Measurements from ENCODE around the gene SPATA2L.
A peak's percentile ranks its signal among the peaks of the same experiment; 100 is the strongest.

The SPATA2L gene

DNA sequence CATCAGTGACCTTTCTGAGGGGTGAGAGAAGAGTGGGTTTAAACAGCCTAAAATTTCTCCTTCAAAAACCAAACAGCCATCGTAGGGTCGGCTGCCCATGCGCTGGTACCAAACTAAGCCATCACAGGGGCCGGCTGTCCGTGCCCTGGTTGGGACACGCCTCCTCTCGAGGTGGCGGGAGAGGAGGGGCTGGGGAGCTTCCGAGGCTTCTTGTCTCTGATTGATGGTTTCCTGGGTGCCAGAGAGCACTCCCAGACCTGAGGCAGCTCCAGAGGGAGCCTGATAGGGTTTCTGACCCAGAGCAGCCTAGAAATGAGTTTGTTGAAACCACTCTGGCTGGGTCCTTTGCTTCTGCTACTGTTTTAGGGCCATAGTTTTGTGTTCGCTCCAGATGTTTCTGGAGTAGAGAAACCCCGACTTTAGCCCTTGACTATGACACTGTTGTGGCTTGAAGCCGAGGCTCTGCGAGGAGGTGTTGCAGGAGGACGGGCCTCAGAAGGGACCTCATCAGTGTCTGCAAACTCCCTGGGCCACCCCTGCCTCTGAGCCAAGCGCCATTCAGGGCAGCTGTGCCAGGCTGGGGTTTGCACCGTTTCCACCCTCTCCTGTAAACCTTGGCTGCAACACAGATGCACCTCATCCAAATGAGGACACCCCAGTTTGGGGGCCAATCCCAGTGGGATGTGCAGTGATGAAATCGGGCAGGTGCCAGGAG, 26.1 kb upstream of the SPATA2L start:
- DNase-seq (ENCODE audit: low read depth): no peak

DNA sequence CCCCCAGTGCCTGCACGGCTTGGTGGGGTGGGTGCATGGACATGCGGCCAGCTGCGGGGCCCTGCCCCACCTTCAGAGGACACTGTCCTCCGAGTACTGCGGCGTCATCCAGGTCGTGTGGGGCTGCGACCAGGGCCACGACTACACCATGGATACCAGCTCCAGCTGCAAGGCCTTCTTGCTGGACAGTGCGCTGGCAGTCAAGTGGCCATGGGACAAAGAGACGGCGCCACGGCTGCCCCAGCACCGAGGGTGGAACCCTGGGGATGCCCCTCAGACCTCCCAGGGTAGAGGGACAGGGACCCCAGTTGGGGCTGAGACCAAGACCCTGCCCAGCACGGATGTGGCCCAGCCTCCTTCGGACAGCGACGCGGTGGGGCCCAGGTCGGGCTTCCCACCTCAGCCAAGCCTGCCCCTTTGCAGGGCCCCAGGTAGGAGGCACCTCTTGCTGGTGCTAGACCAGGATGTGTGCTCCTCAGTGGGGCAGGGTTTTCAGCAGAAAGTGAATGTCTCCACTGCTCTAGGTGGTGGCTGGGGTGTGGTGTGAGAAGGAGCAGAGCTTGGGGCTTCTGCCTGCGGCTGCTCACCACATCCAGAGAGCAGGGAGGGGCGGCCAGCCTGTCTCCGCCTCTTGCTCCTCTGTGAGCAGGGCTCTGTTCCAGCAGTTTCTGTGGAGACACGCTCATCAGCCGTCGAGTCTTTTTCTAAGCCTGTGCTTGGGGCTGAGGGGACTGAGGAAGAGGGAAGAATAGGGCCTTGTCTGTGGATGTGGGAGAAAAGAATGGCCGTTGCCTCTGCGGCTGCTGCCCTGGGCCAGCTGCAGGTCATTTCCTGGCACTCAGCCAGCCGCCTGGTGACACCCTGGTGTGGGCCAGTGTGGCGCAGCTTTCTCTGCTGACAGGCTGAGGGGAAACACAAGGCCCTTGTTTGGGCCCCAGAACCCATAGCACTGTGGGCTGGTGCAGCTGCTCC, 22.1 kb upstream of the SPATA2L start:
- DNase-seq (ENCODE audit: low read depth): peak; percentile 40

DNA sequence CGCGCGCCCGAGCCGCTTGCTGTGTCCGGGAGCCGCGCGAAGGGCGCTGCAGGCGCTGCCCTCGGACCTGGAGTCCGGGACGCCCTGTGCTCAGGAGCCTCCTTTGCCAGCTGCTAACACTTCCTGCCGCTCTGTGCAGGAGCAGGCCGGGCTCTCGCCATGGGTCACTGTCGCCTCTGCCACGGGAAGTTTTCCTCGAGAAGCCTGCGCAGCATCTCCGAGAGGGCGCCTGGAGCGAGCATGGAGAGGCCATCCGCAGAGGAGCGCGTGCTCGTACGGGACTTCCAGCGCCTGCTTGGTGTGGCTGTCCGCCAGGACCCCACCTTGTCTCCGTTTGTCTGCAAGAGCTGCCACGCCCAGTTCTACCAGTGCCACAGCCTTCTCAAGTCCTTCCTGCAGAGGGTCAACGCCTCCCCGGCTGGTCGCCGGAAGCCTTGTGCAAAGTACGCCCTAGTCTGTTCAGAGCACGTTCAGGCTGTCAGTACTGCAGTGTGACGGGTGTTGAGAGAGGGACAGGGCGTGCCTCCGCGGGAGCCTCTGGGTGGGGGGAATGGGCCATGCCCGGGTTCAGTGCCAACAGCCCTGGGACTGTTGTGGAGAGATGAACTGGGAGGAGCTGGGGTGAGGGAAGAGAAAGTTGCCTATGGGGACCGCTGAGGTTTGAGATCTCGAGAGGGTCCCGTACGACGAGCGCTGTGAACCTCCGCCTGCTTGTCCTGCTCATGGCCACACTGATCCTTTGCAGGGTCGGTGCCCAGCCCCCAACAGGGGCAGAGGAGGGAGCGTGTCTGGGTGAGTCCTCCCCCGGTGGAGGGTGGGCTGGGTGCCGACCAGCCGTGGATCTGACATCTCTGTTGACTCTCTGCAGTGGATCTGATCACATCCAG, 21.1 kb upstream of the SPATA2L start:
- DNase-seq (ENCODE audit: low read depth): peak; percentile 21

DNA sequence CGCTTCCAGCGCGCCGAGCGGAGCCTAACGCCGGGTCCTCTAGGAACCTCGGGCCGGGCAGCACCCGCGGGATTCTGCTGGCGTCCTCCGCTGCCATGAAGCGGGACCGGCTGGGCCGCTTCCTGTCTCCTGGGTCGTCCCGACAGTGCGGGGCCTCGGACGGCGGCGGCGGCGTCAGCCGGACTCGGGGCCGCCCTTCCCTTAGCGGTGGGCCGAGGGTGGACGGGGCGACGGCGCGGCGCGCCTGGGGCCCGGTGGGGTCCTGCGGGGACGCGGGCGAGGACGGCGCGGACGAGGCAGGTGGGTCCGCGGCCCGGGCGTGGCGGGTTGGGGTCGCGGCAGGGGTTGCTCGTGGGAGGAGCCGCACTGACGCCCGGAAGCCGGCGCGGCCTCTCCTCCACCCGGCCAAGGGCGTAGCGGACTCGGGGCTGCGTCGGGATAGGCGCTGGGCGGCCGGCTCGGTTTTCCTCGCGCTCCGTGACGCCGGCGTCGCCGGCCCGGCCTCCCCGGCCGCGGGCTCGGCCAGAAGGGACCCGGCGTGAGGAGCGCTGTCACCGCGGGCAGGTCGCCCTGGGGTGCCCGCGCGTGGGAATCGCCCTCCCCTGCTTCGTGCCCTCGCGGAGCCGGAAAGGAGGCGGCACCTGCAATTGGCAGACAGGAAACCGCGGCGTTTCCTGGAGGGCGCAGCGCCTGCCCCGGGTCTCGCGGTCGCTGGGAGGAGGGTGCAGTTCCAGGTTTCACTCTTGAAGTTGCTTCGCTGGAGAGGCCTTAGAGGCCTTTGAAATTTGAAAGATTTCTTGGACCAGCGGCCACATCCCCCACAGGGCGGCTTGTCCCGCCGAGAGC, 20.3 kb upstream of the SPATA2L start:
- peak; percentile 85 for DNase-seq (ENCODE audit: low read depth)

DNA sequence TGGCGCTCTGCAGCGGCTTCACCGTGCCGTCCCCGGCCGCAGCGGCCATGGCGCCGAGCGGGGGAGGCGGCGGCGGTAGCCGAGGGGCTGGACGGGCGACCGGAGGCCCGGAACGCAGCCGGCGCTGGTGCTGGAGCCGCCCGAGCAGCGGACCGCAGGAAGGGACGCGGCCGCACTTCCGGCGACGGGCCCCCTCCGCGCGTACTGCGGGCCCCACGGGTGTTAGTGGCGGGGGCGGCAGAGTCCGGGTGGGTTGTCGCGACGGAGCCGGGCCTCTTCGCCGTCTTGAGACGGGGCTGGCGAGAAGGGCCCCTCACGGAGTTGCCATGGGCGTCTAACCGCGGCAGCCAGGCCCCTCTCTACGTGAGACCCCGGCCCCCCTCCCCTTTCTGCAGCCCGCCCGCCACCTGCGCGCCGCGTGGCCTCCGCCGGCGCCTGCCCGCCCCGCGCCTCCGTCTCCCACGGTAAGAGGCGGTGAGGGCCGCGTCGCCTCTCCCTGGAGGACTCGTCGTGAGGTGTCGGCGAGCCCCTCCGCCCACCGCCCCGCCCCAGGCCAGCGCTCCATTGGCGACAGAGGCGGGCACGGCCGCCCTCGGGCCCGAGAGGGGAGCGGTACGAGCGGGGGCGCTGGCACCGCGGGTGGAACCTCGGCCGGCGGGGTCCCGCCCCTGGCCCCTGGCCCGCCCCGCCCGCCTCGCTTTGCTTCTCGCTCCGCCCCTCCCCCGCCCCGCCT, 19.5 kb upstream of the SPATA2L start, which contains the start of the genes VPS9D1 and ZNF276:
TSS of gene VPS9D1 (minus strand) at position 86 of the 733 bp plus-strand sequence. CDS start at position 49, 37 bp downstream.
TSS of gene ZNF276 (plus strand) at position 725 of the 733 bp plus-strand sequence. CDS start 104 bp downstream, outside the sequence.
- peak; percentile 85 for DNase-seq (ENCODE audit: low read depth)

DNA sequence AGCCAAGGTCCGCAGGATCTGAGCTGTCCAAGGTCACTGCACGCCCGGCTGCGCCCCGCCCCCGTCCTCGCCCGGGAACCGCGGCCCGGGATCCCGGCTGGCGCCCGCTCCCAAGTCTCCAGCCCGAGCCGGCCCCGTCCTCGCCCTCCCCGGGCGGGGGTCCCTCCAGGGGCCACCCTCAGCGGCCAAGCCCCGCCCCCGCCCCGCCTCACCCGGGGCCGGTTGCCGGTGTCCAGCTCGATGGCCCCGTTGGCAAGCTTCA, 19.0 kb upstream of the SPATA2L start:
- DNase-seq (ENCODE audit: low read depth): no peak

DNA sequence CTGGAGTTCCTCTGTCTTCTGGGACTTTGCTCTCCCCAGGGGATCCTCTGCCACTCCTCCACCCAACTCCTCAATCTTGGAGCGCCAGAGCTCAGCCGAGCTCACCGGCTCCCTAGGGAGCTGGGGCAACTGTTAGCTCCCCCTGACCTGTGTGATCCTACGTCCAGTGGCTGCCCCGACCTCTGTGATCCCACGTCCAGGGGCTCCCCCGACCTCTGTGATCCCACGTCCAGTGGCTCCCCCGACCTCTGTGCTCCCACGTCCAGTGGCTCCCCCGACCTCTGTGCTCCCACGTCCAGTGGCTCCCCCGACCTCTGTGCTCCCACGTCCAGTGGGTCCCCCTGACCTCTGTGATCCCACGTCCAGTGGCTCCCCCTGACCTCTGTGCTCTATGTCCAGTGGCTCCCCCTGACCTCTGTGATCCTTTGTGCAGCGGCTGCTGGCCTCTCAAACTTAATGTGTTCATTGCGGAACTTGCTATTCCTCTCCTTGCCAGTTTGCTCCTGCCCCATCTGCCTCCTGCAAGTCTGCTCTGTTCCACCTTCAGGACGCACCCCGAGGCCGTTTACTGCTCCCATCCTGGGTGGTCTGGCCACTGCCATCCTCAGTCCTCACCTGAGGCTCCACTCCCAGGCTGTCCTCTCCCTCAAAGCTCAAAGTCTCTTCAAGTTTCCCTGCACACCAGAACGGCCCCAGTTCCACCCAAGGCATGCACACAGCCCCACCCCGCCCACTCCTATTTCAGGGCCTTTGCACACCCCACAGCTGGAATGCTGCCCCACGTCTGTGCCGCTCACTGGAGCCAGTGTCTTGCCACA, 16.4 kb upstream of the SPATA2L start:
- DNase-seq (ENCODE audit: low read depth): no peak

DNA sequence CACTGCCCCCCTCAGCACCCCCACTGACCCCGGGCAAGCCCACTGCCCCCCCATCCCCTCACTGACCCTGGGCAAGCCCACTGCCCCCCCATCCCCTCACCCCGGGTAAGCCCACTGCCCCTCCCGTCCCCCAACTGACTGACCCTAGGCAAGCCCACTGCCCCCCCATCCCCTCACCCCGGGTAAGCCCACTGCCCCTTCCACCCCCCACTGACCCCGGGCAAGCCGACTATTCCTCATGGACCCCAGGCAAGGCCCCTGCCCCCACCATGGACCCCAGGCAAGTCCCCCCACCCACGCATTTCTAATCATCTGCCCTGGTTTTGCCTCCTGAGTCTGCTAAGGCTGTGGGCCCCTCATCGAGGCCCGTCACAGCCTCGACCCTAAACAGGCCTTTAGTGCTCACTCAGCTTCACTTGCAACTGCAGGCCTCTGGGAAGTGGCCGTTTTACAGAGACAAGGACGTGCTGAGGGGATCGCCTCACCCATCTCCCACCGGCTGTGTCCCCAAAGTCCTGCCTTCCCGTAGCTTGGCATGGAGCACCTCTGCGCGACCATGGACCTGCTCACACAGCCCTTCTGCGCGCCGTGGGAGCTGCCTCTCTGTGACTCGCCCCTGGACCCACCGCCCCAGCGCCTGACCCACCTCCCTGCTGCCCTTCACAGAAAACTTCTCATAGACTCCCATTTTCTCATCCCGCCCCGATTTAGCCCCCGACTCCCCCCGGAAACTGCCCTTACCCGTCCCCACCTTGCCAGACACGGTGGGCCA, 15.6 kb upstream of the SPATA2L start:
- no peak for DNase-seq (ENCODE audit: low read depth)

DNA sequence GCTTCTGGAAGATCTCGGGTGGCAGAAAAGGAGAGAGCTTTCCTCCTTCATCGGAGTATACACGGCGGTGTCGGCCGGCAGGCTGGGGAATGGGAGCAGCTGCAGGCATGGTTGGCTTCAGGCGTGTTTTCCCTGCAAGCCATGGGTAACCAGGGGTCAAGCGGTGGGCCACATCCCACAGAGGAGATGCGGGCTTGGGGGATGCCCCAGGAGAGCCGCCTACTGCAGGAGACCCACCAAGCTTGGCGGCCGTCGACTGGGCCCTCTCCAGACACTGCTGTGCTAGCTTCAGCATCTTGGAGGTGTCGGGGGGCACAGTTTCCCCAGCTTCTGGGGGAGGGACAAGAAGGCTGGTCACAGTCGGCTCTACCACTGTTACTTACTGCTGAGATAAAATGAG, 15.0 kb upstream of the SPATA2L start:
- no peak for DNase-seq (ENCODE audit: low read depth)

DNA sequence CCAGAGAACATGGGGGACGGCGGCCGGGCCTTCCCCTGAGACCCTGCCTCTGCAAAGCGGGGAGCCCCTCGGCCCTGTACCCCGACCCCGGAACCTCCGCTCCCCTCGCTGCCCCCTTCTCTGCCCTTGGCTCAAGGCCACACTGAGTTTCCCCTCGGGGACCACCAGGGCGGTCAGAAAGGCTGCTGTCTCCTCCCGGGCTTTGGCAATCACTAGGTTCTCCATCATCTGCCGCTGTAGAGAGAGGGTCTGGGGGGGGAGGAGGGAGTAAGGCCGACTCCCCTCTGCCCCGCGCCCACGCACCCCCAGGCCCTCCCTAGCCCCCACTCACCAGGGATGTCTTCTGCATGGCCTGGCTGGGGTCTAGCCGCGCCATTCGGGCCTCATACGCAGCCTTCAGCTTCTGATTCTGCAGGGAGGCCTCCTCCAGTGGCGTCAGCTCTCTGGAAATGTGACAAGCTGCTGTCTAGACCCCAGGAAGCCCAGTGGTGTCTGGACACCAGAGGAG, 10.8 kb upstream of the SPATA2L start:
- DNase-seq (ENCODE audit: low read depth): no peak

DNA sequence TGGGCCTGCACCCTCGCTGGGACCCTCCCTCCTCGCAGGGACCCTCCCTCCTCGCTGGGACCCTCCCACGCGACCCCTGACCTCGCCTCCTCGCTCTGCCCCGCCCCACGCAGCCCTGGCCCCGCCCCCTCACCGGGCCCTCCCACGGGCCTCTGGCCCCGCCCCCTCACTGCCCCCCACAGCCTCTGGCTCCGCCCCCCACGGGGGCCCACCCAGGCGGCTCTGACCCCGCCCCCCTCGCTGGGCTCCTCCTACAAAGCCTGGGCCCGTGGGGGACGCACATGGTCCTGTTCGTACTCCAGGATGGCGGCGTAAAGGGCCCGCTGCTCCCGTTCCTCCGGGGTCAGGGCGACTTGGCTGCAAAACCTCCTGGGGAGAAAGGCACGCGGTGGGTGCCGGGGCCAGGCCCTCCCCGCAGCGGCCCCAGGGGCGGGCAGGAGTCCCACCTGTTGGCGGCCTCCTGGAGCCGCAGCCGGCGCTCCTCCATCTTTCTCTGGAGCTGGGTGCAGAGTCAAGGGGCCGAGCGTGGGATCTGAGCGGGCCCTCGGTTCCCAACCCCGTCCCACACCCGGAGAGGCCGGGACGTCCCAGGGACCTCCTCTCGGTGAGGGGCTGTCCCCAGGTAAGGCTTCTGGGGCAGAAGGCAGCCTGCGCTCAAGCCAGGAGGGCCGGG, 10.2 kb upstream of the SPATA2L start:
- peak; percentile 61 for DNase-seq (ENCODE audit: low read depth)

DNA sequence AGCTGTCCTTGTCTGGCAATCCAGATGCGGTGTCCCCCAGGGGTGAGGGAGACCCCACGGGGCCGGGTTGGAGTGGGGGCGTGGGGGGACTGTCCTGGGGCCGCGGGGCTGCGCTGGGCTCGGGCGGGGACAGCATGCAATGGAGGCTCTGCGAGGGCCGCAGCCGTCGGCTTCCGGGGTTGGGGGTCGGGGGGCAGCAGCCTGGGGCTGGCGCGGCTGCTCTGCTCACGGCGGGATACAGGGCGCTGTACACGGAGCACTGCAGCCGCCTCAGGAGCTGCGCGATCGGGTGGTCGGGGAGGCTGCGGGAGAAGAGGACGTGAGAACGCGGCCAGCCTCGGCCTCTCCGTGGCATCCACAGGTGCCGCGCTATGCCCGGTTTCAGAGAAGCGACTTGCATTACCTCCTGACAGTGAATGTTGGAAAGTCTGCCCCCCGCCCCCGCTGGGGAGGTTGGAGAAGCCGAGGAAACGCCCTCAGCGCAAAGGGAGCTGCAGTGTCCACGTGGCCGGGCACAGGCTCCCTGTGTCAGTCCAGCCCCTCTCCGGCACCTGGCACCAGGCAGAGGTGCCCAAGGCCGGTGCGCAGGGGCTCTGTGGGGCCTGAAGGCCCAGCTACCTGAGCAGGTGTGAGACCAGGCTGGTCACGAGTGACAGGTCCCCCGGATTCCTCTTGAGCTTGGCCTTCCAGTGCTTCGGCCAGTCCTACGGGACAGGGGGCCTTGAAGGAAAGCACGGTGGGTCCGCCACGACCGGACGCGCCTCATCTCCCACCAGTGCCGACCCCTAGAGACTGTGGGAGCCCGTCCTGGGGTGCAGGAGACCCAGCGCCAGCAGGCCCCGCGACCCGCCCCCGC, 9.4 kb upstream of the SPATA2L start:
- DNase-seq (ENCODE audit: low read depth): no peak

DNA sequence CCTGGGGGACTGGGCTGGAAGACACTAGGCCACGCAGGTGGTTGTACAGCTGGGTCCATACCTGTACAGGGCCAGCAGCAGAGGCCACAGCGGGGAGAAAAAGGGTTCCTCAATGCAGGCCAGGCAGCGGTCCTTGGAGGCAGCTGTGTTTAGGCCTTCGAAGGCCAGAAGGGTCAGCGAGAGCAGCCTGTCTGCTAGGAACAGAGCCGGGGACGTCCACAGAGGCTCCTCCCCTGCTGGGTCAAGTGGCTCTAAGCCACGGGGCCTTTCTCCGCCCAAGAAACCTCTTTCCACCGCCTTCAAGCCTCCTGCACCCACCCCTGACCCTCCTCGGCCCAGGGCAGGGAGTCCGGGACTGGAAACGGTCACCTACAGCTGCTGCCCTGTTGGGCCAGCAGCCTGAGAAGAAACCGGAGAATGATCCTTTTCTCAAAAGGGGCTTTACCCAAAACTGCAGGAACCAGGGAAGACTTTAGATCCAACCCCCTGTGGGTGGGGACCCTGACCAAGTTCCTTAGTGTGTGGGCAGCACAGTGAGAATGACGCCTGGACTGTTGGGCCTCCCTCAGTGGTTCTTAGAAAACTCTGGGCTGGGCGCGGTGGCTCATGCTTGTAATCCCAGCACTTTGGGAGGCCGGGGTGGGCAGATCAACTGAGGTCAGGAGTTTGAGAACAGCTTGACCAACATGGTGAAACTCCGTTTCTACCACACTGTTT, 8.4 kb upstream of the SPATA2L start:
- no peak for DNase-seq (ENCODE audit: low read depth)

DNA sequence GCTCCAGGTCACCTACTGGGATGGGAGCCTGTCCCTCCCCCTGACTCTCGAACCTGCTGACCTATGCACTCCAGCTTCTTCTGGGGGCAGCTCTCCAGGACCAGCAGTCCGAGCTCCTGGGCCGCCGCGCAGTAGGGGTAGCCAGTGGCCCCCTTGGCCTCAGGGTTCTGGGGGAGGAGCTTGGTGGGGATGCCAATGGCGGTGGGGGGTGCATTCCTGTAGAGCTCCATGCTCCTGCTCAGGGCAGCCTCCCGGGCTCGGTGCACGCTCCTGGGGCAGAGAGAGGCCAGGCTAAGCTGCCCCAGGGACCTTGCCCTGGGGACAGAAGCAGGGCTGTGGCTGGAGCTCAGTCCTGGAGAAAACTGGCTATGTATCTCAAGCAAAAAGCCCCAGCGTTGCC, 7.7 kb upstream of the SPATA2L start:
- no peak for DNase-seq (ENCODE audit: low read depth)

DNA sequence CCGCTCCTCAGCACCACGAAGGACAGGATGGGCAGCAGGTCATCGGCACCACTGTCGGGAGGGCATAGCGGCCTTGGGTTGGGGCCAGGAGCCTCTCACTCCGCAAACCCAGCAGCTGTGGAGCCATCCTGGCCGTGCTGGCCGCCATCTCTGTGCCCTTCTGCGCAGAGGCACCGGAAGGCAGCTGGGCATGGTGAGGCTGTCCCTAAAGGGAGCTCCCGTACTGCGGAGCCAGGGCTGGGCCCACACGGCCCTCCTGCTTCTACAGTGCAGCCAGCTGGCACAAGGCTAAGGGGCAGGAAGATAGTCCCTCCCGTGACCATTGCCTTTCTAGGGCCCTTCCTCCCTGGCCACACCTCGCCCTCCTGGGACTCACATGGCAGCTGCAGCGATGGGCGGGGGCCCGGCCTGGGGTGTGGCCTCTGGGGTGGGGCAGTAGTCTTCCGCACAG, 7.0 kb upstream of the SPATA2L start:
- no peak for DNase-seq (ENCODE audit: low read depth)

DNA sequence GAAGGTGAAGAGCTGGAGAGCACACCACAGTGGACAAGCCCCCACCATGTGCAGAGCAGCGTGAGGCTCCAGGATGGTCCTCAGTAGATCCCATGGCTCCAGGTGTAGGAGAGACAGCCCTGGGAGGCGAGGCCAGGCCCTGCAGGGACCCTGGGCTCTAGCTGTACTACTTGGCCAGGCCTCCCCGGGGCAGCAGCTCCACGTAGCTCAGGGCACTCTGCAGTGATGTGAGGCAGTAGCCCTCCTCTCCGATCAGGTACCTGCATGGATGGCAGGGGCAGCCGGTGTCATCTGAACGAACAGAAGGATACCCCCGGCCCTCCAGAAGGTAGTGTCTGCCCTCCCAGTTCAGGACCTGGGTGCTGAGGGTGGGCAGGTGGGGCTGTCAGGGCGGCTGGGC, 6.2 kb upstream of the SPATA2L start:
- no peak for DNase-seq (ENCODE audit: low read depth)
